HCT116 (cell line): ENCODE results near the gene CLRN3.

Experiments
- EGR1 ChIP-seq: IDR thresholded peaks from 2 replicates; pipeline ENCODE4 v1.6.1; 2012; ENCODE audit warnings: low read depth
- EZH2 ChIP-seq: fragments of 200-600 bp; sonication (generic); IDR thresholded peaks from 2 replicates; pipeline ENCODE4 v1.6.1; 2017; ENCODE audit warnings: antibody characterized with exemption, mixed run types
- EZH2phosphoT487 ChIP-seq: fragments of 200-600 bp; IDR thresholded peaks from 2 replicates; pipeline ENCODE4 v1.6.1; 2018; ENCODE audit warnings: antibody characterized with exemption, borderline replicate concordance
- MAX ChIP-seq: IDR thresholded peaks from 2 replicates; pipeline ENCODE4 v1.6.1; 2012
- POLR2A ChIP-seq: IDR thresholded peaks from 2 replicates; pipeline ENCODE4 v1.7.0; 2011; ENCODE audit warnings: borderline replicate concordance; ENCODE audit not compliant: insufficient read depth, insufficient read length; ENCODE audit errors: extremely low read depth
- POLR2AphosphoS5 ChIP-seq: IDR thresholded peaks from 2 replicates; pipeline ENCODE4 v1.6.1; 2011; ENCODE audit warnings: mild to moderate bottlenecking, low read depth, low read length, moderate library complexity
- RAD21 ChIP-seq: IDR thresholded peaks from 2 replicates; pipeline ENCODE4 v1.6.1; 2012; ENCODE audit warnings: low read depth, mild to moderate bottlenecking
- REST ChIP-seq: IDR thresholded peaks from 2 replicates; pipeline ENCODE4 v1.6.1; 2012; ENCODE audit warnings: low read depth
- SP1 ChIP-seq: IDR thresholded peaks from 2 replicates; pipeline ENCODE4 v1.6.1; 2012; ENCODE audit warnings: low read depth
- SRF ChIP-seq: IDR thresholded peaks from 2 replicates; pipeline ENCODE4 v1.6.1; 2012; ENCODE audit warnings: low read depth
- YY1 ChIP-seq: IDR thresholded peaks from 2 replicates; pipeline ENCODE4 v1.6.1; 2011; ENCODE audit warnings: low read length, low read depth, moderate library complexity, mild to moderate bottlenecking; ENCODE audit not compliant: insufficient replicate concordance; ENCODE audit errors: extremely low read depth
- ZNF274 ChIP-seq: fragments of 200-500 bp; sonication (Bioruptor generic); IDR thresholded peaks from 2 replicates; pipeline ENCODE4 v1.6.1; 2014; ENCODE audit warnings: mild to moderate bottlenecking, low read depth, low read length, inconsistent platforms
- TF ChIP-seq, protein P1 (sequence below), 3 experiments: fragments of 200-600 bp in 1 of 3; sonication (generic) in 1 of 3; IDR thresholded peaks in 2 of 3; conservative IDR thresholded peaks in 1 of 3; 2 replicates each; pipeline ENCODE4 v1.5.1; 2012 to 2017; ENCODE audit warnings: low read depth in 2 of 3, low read length in 2 of 3, antibody characterized with exemption in 1 of 3, borderline replicate concordance in 1 of 3, control low read depth in 1 of 3, mild to moderate bottlenecking in 1 of 3, mixed read lengths in 1 of 3, mixed run types in 1 of 3, moderate library complexity in 1 of 3; ENCODE audit not compliant: insufficient read depth in 1 of 3

- TF ChIP-seq, protein P1, sequence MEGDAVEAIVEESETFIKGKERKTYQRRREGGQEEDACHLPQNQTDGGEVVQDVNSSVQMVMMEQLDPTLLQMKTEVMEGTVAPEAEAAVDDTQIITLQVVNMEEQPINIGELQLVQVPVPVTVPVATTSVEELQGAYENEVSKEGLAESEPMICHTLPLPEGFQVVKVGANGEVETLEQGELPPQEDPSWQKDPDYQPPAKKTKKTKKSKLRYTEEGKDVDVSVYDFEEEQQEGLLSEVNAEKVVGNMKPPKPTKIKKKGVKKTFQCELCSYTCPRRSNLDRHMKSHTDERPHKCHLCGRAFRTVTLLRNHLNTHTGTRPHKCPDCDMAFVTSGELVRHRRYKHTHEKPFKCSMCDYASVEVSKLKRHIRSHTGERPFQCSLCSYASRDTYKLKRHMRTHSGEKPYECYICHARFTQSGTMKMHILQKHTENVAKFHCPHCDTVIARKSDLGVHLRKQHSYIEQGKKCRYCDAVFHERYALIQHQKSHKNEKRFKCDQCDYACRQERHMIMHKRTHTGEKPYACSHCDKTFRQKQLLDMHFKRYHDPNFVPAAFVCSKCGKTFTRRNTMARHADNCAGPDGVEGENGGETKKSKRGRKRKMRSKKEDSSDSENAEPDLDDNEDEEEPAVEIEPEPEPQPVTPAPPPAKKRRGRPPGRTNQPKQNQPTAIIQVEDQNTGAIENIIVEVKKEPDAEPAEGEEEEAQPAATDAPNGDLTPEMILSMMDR (IDR thresholded peaks at IDR 0.05 in 2 of 3, conservative IDR thresholded peaks at IDR 0.05 in 1 of 3; ENCODE audit: borderline replicate concordance in 1 of 3, insufficient read depth in 1 of 3, low read depth in 2 of 3, low read length in 2 of 3), result no peak
- TF ChIP-seq EZH2, result no peak
- no peak for TF ChIP-seq EGR1
- TF ChIP-seq POLR2A, result no peak
- TF ChIP-seq REST, result no peak
- no peak for TF ChIP-seq POLR2AphosphoS5
- no peak for TF ChIP-seq SRF
- TF ChIP-seq ZNF274, result no peak
- no peak for TF ChIP-seq RAD21
- TF ChIP-seq MAX, result no peak
- TF ChIP-seq EZH2phosphoT487, result no peak
- no peak for TF ChIP-seq YY1
- TF ChIP-seq SP1, result no peak
Observed at GRCh38 chr10:127925471-127926207, 32.9 kb upstream of the CLRN3 start.
